ENCODE data around the gene NPAS3.
"Not testable (repeated sequence)": the region's sequence is repeated elsewhere in the genome, so short reads cannot be mapped to it uniquely, and the experiment has no call there.

Gene NPAS3

GRCh38 chr14:33085799-33086198, 147.1 kb downstream of the NPAS3 start:
- no peak for DNase-seq

DNA sequence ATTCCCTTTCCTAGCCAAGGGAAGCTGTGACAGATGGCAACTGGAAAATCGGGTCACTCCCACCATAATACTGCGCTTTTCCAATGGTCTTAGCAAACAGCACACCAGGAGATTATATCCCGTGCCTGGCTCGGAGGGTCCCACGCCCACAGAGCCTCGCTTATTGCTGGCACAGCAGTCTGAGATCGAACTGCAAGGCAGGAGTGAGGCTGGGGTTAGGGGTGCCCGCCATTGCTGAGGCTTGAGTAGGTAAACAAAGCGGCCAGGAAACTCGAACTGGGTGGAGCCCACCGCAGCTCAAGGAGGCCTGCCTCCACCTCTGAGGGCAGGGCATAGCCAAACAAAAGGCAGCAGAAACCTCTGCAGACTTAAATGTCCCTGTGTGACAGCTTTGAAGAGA, 149.6 kb downstream of the NPAS3 start:
- not testable (repeated sequence) for DNase-seq

DNA sequence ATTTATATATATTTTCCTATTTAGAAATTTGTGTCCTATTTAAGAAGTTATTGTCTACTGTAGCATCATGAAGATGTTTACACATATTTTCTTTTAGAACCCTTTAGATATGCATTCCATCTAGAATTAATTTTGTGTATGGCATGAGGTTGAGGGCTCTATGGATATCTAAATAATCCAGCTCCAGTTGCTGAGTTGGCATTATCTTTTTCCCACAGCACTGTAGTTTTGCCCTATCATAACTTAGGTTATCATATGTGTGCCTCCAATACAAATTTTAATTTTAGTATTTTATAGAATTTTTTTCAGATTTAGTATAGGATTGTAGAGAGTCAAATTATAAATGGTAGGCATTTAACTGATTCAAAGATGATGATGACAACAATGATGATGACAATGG, 159.3 kb downstream of the NPAS3 start:
- no peak for DNase-seq

DNA sequence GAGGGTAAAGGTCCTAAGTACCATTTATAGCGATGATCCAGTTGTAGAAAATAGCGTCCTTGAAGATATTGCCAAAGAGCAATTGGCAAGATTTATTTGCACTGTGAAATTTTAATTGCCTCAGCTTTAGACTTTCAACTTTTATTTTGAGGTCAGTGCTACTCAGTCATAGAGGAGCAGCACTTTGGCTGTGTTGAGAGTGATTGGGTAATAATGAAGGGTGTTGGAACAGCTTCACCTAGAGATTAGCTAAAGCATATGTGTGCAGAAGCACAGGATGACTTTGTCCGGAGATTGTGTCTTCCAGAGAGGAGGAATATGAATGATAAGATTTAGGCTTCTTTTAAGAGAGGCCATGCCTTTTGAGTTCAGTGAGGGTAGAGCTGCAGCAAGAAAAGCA, 164.8 kb downstream of the NPAS3 start:
- DNase-seq: no peak

- DNase-seq: no peak
Observed at GRCh38 chr14:33103966-33104365, 165.3 kb downstream of the NPAS3 start.

- no peak for DNase-seq
Observed at GRCh38 chr14:33110737-33111443, 172.2 kb downstream of the NPAS3 start.

- DNase-seq: no peak
Observed at GRCh38 chr14:33114331-33114730, 175.7 kb downstream of the NPAS3 start.

DNA sequence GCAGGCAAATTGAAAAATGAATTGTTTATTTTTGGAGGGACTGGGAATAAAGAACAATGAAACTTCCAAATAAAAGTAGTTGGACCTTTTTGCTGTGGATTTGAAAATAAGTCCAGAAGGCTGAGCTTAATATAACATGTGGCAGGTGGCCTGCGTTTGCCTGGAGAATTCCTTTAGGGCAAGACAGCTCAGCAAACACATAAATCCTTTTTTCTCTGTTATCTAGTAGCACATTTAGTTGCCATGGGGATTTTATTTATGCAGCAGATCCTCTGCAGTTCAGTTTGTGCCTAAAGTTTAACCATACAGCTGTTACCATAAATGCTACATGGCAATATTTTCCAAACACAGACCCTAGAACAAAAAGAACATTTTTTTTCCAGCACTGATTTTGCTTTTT, 180.0 kb downstream of the NPAS3 start:
- no peak for DNase-seq

GRCh38 chr14:33120341-33120740, 181.7 kb downstream of the NPAS3 start:
- no peak for DNase-seq

GRCh38 chr14:33120966-33121365, 182.3 kb downstream of the NPAS3 start:
- DNase-seq: no peak

- no peak for DNase-seq
Observed at GRCh38 chr14:33123281-33123680, 184.6 kb downstream of the NPAS3 start.

DNA sequence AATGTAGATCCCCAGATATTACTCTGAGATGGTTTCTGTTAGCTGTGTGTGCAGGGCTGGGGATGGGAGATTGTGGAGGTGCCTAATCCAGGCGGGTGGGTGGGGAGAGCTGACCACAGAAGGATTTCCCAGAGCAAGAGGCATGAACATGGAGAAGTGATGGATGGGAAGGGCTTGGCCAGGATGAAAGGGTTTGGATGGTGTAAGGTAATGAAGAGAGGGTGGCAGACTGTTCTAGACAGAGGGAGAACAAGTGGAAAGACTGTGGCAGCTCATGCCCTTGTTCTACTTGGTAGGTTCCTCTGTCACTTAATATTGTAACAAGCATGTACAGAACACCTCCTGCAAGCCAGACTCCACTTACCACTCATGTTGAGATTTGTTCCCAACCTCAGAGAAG, 187.8 kb downstream of the NPAS3 start:
- no peak for DNase-seq

DNA sequence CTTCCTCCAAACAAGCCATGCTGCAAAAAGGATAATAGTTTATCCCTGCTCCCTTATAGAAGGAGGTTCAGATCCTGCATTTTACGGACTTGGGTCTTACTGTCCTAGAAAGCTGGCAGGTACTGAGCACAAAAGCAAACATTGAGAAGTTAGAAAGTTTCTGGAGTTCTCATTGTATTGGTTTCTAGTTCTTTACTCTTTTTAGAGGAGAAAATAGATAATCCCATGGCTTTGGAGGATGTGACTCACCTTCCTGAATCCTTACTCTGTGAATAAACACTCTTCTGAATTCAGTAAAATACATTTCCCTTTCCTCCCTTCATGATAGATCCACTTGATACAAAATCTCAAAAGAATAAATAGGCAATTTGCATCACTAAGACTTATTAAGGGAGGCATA, 188.9 kb downstream of the NPAS3 start:
- no peak for DNase-seq

DNA sequence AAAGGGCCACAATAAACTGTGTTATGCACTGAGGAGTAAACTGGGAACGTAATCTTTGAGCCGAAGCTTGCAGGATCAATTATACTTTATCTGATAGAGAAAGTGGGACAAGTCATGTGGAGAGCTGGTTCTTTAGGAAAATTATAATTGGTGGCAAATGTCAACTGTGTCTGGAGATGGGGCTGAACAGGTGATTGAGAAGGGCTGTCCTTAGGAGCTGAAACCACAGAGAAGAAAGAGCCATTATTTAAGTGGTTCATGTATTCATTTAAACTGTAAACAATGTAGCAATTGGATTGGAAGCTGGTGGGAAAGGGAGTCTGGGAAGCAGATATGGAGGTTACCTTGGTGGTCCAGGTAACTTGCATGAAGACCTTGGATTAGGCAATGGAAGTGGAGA, 193.1 kb downstream of the NPAS3 start:
- no peak for DNase-seq

- no peak for DNase-seq
Observed at GRCh38 chr14:33134162-33134561, 195.5 kb downstream of the NPAS3 start.

DNA sequence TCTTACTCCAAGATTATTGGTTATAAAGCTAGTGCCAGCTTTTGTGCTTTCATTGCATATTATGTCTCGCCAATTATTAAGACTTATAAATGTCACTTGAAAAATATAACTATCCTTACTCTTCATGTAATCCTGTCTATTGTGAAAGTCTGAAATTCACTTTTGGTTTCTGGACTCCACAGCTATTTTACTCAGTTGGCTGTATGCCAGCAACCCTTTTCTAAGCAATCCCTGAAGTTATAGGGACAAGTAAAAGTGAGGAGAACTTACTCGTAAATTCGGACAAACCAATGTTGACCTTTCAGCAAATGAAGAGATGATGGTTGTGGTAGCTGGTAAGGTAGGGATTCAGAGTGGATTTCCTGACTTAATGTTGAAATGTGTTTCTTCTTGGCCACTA, 196.3 kb downstream of the NPAS3 start:
- no peak for DNase-seq

GRCh38 chr14:33150666-33151428, 212.2 kb downstream of the NPAS3 start:
- no peak for DNase-seq

- no peak for DNase-seq
Observed at GRCh38 chr14:33163109-33163508, 224.4 kb downstream of the NPAS3 start.

DNA sequence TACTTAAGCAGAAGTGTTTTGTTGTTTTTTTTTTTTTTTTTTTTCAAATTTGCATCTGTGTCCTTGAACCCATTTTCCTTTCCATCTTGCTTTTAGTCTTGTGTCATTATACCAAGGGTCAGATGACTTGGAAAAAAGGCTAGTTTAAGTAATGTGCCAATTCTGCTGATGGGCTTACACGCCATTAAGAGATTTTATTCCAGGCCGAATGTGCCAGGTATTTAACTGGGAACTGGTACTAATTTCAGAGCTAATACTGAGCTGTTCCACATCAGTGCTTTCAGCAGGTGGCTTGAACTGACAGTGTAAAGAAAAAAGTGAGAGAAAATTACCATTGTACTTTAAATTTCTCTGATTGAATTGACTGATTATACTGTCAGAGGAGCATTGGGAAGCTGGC, 224.9 kb downstream of the NPAS3 start:
- no peak for DNase-seq

DNA sequence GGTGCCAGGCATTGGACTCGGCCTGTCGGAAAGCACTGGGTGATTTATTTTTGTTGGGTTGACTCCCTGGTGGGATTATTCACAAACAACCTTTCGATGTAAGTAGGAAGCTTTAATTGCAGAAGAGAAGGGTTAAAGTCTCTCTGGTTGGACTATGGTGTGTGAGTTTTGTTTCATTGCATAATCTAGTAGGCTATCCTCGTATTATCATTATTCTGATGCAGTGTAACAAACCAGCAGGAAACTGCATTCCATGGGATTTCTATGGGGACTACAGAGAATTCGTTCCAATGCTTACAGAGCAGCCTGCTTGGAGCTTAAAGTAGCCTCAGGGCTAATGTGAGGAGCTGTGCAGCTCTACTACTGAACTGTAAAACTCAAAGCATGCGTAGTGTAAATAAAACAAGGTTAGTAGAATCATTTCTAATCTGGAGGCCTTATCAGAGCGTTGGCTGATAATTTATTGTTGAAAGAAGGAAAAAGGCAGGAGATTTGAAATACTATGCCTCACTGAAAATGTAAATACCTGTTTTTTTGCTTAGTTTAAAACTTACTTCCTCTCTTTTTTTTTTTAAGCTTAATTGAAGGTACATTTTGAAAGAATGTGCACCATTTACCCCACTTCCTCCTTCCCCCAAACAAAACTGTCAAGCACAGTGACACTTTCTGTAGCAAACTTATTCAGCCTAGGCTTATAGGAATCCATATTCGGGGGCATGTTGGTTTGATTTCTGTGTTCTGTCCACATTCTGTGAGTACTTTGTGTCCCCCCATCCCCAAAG, 226.7 kb downstream of the NPAS3 start:
- no peak for DNase-seq

- DNase-seq: no peak
Observed at GRCh38 chr14:33165926-33166289, 227.2 kb downstream of the NPAS3 start.

DNA sequence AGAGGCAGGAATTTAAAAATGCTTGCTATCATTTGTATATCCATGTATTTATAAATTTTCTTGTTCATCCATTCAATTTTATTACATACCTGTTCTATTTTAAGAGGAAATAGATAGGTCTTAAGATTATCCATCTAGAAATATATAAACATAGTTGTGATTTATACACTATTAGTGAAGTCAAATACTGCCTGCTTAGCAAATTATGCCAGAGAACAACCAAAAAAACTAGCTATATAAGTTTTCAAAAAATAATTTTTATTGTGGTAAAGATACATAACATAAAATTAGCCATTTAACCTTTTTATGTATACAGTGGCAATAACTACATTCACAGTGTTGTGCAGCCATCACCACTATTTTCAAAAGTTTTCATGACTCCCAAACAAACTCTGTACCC, 237.3 kb downstream of the NPAS3 start:
- DNase-seq: no peak

DNA sequence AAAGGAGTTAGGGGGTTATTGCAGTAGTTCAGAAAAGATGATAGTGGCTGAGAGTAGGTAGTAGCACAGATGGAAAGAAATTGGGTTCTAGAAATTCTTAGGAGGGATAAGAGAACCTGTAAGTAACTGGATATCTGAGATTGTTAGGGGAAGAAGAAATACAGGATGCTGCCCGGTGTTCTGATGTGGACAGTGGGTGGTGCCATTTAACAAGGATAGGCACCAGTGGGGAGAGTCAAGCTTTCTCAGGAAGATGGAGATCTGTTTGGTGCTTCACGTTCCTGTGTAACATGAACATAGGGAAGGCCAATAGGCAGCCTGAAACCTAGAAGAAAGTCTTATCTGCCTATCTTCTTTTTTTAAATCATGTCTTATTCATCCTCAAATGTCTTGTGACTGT, 245.9 kb downstream of the NPAS3 start:
- DNase-seq: no peak

DNA sequence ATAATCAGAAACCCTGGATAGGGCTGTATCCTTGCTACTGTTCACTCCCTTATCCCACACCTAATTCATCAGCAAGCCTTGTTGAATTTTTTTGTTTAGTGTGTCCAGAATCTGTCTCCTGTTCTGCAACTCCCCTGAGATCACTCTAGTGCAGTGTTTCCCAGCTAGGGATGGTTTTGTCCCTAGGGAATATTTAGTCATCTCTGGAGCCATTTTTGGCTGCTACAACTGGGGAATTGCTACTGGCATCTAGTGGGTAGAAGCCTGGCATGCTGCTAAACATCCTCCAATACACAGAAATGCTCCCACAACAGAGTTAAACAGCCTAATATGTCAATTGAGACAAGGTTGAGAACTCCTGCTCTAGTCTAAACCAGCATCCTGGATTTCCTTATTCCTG, 248.0 kb downstream of the NPAS3 start:
- DNase-seq: no peak

Measured in activated CD4-positive, alpha-beta T cell treated with anti-CD3 and anti-CD28 coated beads, Interleukin-2, amount 50 U/mL, for 48 hours (primary cell).